NT2/D1 (cell line): ENCODE data around the gene N4BP3.
A peak's percentile ranks its signal among the peaks of the same experiment; 100 is the strongest.

ENCODE experiments used
- DNase-seq: peaks from one replicate; pipeline ENCODE4 v3.0.0-alpha.2; 2011; ENCODE audit warnings: low read depth, low spot score
- H3K27me3 ChIP-seq: 2 replicates; pipeline ENCODE4 v1.6.0; 2011; ENCODE audit warnings: mild to moderate bottlenecking; ENCODE audit not compliant: insufficient read length, insufficient read depth
- H3K36me3 ChIP-seq: 2 replicates; pipeline ENCODE4 v1.6.1; 2011; ENCODE audit warnings: mild to moderate bottlenecking, low read length, mixed read lengths; ENCODE audit not compliant: insufficient read depth, insufficient read length
- H3K4me1 ChIP-seq: 2 replicates; pipeline ENCODE4 v1.5.1; 2011; ENCODE audit not compliant: insufficient read depth, insufficient read length
- H3K4me3 ChIP-seq: 2 replicates; pipeline ENCODE4 v1.5.1; 2011; ENCODE audit warnings: low read depth; ENCODE audit not compliant: insufficient read length
- H3K9ac ChIP-seq: 2 replicates; pipeline ENCODE4 v1.6.0; 2011; ENCODE audit warnings: low read depth; ENCODE audit not compliant: insufficient read length
- H3K9me3 ChIP-seq: 2 replicates; pipeline ENCODE4 v1.5.1; 2011; ENCODE audit warnings: mild to moderate bottlenecking, low read length; ENCODE audit not compliant: insufficient read depth
- SUZ12 ChIP-seq: IDR thresholded peaks from 2 replicates; pipeline ENCODE4 v1.6.1; 2011; ENCODE audit not compliant: insufficient read length, insufficient read depth; ENCODE audit errors: extremely low read depth
- YY1 ChIP-seq: IDR thresholded peaks from 2 replicates; pipeline ENCODE4 v1.6.1; 2011; ENCODE audit not compliant: insufficient read length, insufficient read depth
- ZNF274 ChIP-seq: IDR thresholded peaks from 2 replicates; pipeline ENCODE4 v1.6.1; 2011; ENCODE audit warnings: mild to moderate bottlenecking, low read depth, low read length

The N4BP3 gene

DNA sequence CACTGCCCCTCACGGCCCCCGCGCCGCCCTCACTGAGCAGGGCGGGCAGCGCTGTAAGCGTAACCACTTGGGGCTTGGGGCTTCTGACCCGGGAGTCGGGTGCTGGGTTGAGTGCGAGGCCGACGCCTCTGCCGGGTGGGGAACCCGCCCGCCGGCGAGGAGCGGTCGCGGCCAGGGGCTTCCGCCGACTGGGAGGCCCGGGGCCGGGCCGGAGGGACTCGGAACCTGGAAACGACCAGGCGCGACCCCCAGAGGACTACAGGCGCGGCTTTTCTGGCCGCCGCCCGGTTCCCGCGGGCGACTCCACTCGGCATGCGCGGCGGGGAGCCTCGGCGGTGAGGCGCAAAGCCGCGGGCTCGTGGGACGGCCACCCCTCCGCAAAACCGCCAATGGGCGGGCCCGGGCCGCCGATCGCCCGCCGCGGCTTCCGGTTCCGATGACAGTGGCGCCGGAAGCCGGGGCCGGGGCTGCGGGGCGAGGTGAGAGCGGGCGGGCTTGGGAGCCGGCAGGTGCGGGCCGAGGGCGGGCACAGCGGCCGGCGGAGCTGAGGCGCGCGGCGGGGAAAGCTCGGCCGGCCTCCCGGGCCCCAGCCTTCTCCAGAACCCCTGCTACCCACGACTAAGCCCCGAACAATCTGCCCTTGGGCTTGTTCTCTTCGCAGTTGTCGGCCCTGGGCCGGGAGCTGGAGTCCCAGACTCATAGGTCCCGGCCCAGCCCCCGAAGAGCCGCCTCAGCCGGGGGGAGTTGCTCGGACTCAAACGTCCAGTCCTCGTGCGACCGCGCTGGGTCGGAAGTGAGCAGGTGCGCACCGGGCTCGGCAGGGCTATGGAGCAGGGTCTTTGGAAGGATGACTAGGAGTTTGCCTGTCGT, 17.5 kb downstream of the N4BP3 start, which contains the start of gene RMND5B:
RMND5B (plus strand) TSS at position 439 of the 870 bp plus-strand sequence. CDS start 7,106 bp downstream, outside the sequence.
- H3K9me3 ChIP-seq = no peaks in the 10 kb centered on the region
- peaks cover 5% of the 10 kb centered on the region for H3K4me1 ChIP-seq
- H3K27me3 ChIP-seq = no peaks in the 10 kb centered on the region
- H3K4me3 ChIP-seq = peak within 1 kb of the TSS; percentile 78
- peaks cover 14% of the 10 kb centered on the region for H3K36me3 ChIP-seq
- TF ChIP-seq YY1 (no peak), SUZ12 (no peak), ZNF274 (no peak)
- DNase-seq = peak; percentile 56
- H3K9ac ChIP-seq = peak within 1 kb of the TSS; percentile 88

- TF ChIP-seq YY1 (no peak), SUZ12 (no peak)
- peak overlapping the region; percentile 78 for H3K4me3 ChIP-seq
Observed at GRCh38 chr5:178131446-178131996, 18.2 kb downstream of the N4BP3 start.

GRCh38 chr5:178136990-178137389, 23.7 kb downstream of the N4BP3 start:
- H3K4me3 ChIP-seq = no peak overlapping the region
- peaks cover 36% of the 10 kb centered on the region for H3K36me3 ChIP-seq
- H3K9ac ChIP-seq = no peak overlapping the region
- TF ChIP-seq ZNF274 = no peak
- TF ChIP-seq SUZ12 = no peak
- TF ChIP-seq YY1 = no peak
- no peak for DNase-seq
- no peaks in the 10 kb centered on the region for H3K4me1 ChIP-seq
- H3K9me3 ChIP-seq = no peaks in the 10 kb centered on the region
- H3K27me3 ChIP-seq = no peaks in the 10 kb centered on the region

More at GRCh38 chr5:178131446-178131996, 18.2 kb downstream of the N4BP3 start:
- H3K27me3 ChIP-seq = no peaks in the 10 kb centered on the region
- H3K4me1 ChIP-seq = peaks cover 5% of the 10 kb centered on the region
- peaks cover 17% of the 10 kb centered on the region for H3K36me3 ChIP-seq
- DNase-seq = no peak
- H3K9ac ChIP-seq = peak overlapping the region; percentile 79
- H3K9me3 ChIP-seq = no peaks in the 10 kb centered on the region

DNA sequence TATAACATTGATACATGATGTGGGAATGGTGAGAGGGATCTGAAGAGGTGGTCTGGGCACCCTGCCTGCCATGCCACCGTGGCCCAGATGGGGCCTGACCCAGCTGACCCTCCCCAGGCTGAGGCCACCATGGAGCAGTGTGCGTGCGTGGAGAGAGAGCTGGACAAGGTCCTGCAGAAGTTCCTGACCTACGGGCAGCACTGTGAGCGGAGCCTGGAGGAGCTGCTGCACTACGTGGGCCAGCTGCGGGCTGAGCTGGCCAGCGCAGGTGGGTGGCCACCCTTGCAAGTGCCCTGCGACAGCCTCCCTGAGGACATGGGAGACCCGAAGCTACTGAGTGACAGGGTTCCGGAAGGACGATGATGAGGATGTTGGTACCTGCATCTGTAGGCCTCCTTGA, 24.7 kb downstream of the N4BP3 start:
- no peaks in the 10 kb centered on the region for H3K4me1 ChIP-seq
- H3K9ac ChIP-seq = no peak overlapping the region
- peaks cover 46% of the 10 kb centered on the region for H3K36me3 ChIP-seq
- TF ChIP-seq SUZ12 (no peak), ZNF274 (no peak), YY1 (no peak)
- no peaks in the 10 kb centered on the region for H3K9me3 ChIP-seq
- no peaks in the 10 kb centered on the region for H3K27me3 ChIP-seq
- H3K4me3 ChIP-seq = no peak overlapping the region
- no peak for DNase-seq

GRCh38 chr5:178141550-178141949, 28.2 kb downstream of the N4BP3 start:
- no peaks in the 10 kb centered on the region for H3K27me3 ChIP-seq
- H3K4me1 ChIP-seq = peaks cover 4% of the 10 kb centered on the region
- no peak overlapping the region for H3K9ac ChIP-seq
- no peak overlapping the region for H3K4me3 ChIP-seq
- TF ChIP-seq ZNF274 (no peak), SUZ12 (no peak), YY1 (no peak)
- no peaks in the 10 kb centered on the region for H3K9me3 ChIP-seq
- DNase-seq = no peak
- H3K36me3 ChIP-seq = peaks cover 53% of the 10 kb centered on the region

DNA sequence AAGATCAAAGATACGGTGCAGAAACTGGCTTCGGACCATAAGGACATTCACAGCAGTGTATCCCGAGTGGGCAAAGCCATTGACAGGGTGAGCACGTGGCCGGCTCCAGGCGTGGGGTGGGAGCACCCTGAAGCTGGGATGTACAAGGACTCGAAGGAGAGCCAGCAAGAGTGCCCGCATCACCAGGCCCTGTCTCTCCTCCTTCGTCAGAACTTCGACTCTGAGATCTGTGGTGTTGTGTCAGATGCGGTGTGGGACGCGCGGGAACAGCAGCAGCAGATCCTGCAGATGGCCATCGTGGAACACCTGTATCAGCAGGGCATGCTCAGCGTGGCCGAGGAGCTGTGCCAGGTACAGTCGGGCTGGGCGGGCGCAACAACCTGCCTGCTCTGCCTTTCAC, 29.3 kb downstream of the N4BP3 start:
- H3K36me3 ChIP-seq = peaks cover 56% of the 10 kb centered on the region

GRCh38 chr5:178143246-178143645, 29.9 kb downstream of the N4BP3 start:
- no peak for DNase-seq
- H3K27me3 ChIP-seq = no peaks in the 10 kb centered on the region
- H3K9me3 ChIP-seq = no peaks in the 10 kb centered on the region
- TF ChIP-seq SUZ12 = no peak
- TF ChIP-seq YY1 = no peak
- TF ChIP-seq ZNF274 = no peak
- H3K4me1 ChIP-seq = peaks cover 4% of the 10 kb centered on the region
- H3K9ac ChIP-seq = no peak overlapping the region
- H3K36me3 ChIP-seq = peaks cover 56% of the 10 kb centered on the region
- no peak overlapping the region for H3K4me3 ChIP-seq

More for the DNA sequence above, 29.3 kb downstream of the N4BP3 start:
- Histone ChIP-seq H3K9ac (no peak overlapping the region), H3K27me3 (no peaks in the 10 kb centered on the region), H3K9me3 (no peaks in the 10 kb centered on the region), H3K4me1 (peaks cover 4% of the 10 kb centered on the region), H3K4me3 (no peak overlapping the region)
- TF ChIP-seq ZNF274 (no peak), SUZ12 (no peak), YY1 (no peak)
- no peak for DNase-seq
